DOHH2 (cell line): Measurements from ENCODE around the gene EEFSEC.

Source experiments
- CTCF ChIP-seq: fragments of 200-600 bp; sonication (generic); IDR thresholded peaks from one replicate; pipeline ENCODE4 v1.5.1; 2014; ENCODE audit warnings: antibody characterized with exemption, mild to moderate bottlenecking, low read depth, low read length; ENCODE audit not compliant: poor library complexity, severe bottlenecking
- EZH2phosphoT487 ChIP-seq: fragments of 200-600 bp; sonication (generic); IDR thresholded peaks from 2 replicates; pipeline ENCODE4 v1.6.1; 2017; ENCODE audit warnings: borderline replicate concordance, mild to moderate bottlenecking, antibody characterized with exemption, low read length, moderate library complexity, mixed read lengths

- no peak for TF ChIP-seq CTCF
- TF ChIP-seq EZH2phosphoT487 = no peak
These were observed 269.7 kb downstream of the EEFSEC start for GRCh38 chr3:128422762-128423524.
